GM23338 (cell line): ENCODE results near the gene TLR1. TPM values are rescaled to one million over a fixed set of nuclear protein-coding genes. Genes with fewer than 3 reads are reported as not detected.

ENCODE experiments used
- ATAC-seq: fragments of 200-7000 bp; cut with Tn5 transposase; 3 replicates; pipeline ENCODE4 v1.9.1; 2020
- DNase-seq: peaks from one replicate; pipeline ENCODE4 v3.0.0-alpha.2; 2015; ENCODE audit warnings: low spot score
- H2AFZ ChIP-seq: fragments of 200-600 bp; sonication (generic); 2 replicates; pipeline ENCODE4 v1.8.0; 2016; ENCODE audit warnings: antibody characterized with exemption, mild to moderate bottlenecking, moderate library complexity
- H3F3A ChIP-seq: fragments of 200-600 bp; sonication (generic); replicated peaks from 2 replicates; pipeline ENCODE4 v1.8.0; 2017; ENCODE audit warnings: antibody characterized with exemption, mixed run types, low read depth
- H3K27ac ChIP-seq: fragments of 200-600 bp; sonication (generic); 2 replicates; pipeline ENCODE4 v1.6.1; 2016; ENCODE audit warnings: low read depth
- H3K27me3 ChIP-seq: fragments of 200-600 bp; sonication (generic); 2 replicates; pipeline ENCODE4 v1.8.0; 2016; ENCODE audit warnings: mild to moderate bottlenecking, mixed run types, moderate library complexity; ENCODE audit not compliant: insufficient read depth
- H3K36me3 ChIP-seq: fragments of 200-600 bp; sonication (generic); 2 replicates; pipeline ENCODE4 v1.8.0; 2016; ENCODE audit warnings: mild to moderate bottlenecking; ENCODE audit not compliant: insufficient read depth
- H3K4me1 ChIP-seq: fragments of 200-600 bp; sonication (generic); 2 replicates; pipeline ENCODE4 v1.8.0; 2016; ENCODE audit warnings: mild to moderate bottlenecking, moderate library complexity; ENCODE audit not compliant: insufficient read depth
- H3K4me2 ChIP-seq: fragments of 200-600 bp; sonication (generic); 2 replicates; pipeline ENCODE4 v1.7.1; 2017; ENCODE audit warnings: mixed run types
- H3K4me3 ChIP-seq: fragments of 200-600 bp; sonication (generic); 2 replicates; pipeline ENCODE4 v1.6.1; 2016; ENCODE audit warnings: mixed run types
- H3K79me2 ChIP-seq: fragments of 200-600 bp; sonication (generic); replicated peaks from 2 replicates; pipeline ENCODE4 v1.8.0; 2017; ENCODE audit warnings: mild to moderate bottlenecking; ENCODE audit not compliant: insufficient read depth
- H3K9me2 ChIP-seq: fragments of 200-600 bp; sonication (generic); 2 replicates; pipeline ENCODE4 v1.8.0; 2017; ENCODE audit not compliant: insufficient read depth
- H4K20me1 ChIP-seq: fragments of 200-600 bp; sonication (generic); replicated peaks from 2 replicates; pipeline ENCODE4 v1.8.0; 2017; ENCODE audit warnings: mild to moderate bottlenecking; ENCODE audit not compliant: insufficient read depth
- H3K27ac Mint-ChIP-seq: 2 replicates; pipeline ENCODE4 v1.8.0; 2020; ENCODE audit warnings: inconsistent platforms, mild to moderate bottlenecking, moderate library complexity, mixed read lengths
- H3K27me3 Mint-ChIP-seq: 3 replicates; pipeline ENCODE4 v1.8.0; 2022; ENCODE audit warnings: low read depth, mild to moderate bottlenecking, moderate library complexity, mixed read lengths, inconsistent platforms; ENCODE audit not compliant: insufficient read depth, poor library complexity
- H3K36me3 Mint-ChIP-seq: 3 replicates; pipeline ENCODE4 v1.8.0; 2021; ENCODE audit warnings: low read depth, mild to moderate bottlenecking, inconsistent platforms, moderate library complexity, mixed read lengths
- H3K4me1 Mint-ChIP-seq: 3 replicates; pipeline ENCODE4 v1.8.0; 2020; ENCODE audit warnings: mild to moderate bottlenecking, inconsistent platforms, mixed read lengths
- H3K4me3 Mint-ChIP-seq: 3 replicates; pipeline ENCODE4 v1.8.0; 2021; ENCODE audit warnings: moderate library complexity, mild to moderate bottlenecking, inconsistent platforms, mixed read lengths
- H3K9me3 Mint-ChIP-seq: 3 replicates; pipeline ENCODE4 v1.8.0; 2020; ENCODE audit warnings: moderate library complexity, mild to moderate bottlenecking, inconsistent platforms, mixed read lengths
- CREB1 ChIP-seq: fragments of 250-450 bp; sonication (Bioruptor Pico); IDR thresholded peaks from 2 replicates; pipeline ENCODE4 v1.5.0; 2020; ENCODE audit warnings: low read depth, mild to moderate bottlenecking, moderate library complexity
- EZH2phosphoT487 ChIP-seq: fragments of 200-600 bp; sonication (generic); IDR thresholded peaks from one replicate; pipeline ENCODE4 v1.8.1; 2018; ENCODE audit warnings: antibody characterized with exemption; ENCODE audit not compliant: unreplicated experiment
- JUNB ChIP-seq: IDR thresholded peaks from one replicate; pipeline ENCODE4 v1.6.1; 2016; ENCODE audit warnings: antibody characterized with exemption; ENCODE audit not compliant: unreplicated experiment
- NANOG ChIP-seq: IDR thresholded peaks from 2 replicates; pipeline ENCODE4 v1.6.1; 2016; ENCODE audit warnings: antibody characterized with exemption, borderline replicate concordance
- POLR2AphosphoS5 ChIP-seq: IDR thresholded peaks from 2 replicates; pipeline ENCODE4 v1.6.1; 2016; ENCODE audit warnings: antibody characterized with exemption, low read depth
- STAT1 ChIP-seq: IDR thresholded peaks from one replicate; pipeline ENCODE4 v1.6.1; 2016; ENCODE audit warnings: antibody characterized with exemption; ENCODE audit not compliant: unreplicated experiment
- ZNF114 ChIP-seq: fragments of 250-450 bp; sonication (Bioruptor Pico); IDR thresholded peaks from 2 replicates; pipeline ENCODE4 v1.5.0; 2020; ENCODE audit warnings: mild to moderate bottlenecking, moderate library complexity
- ZNF331 ChIP-seq: fragments of 250-450 bp; sonication (Bioruptor Pico); IDR thresholded peaks from 2 replicates; pipeline ENCODE4 v1.5.0; 2020; ENCODE audit warnings: low read depth, mild to moderate bottlenecking, moderate library complexity
- polyA plus RNA-seq: library from polyadenylated mRNA; unstranded; fragments of >200 nt; fragmentation: Nextera tagmentation; extraction: Ambion mirVana; gene quantifications from 2 replicates; pipeline ENCODE4 v1.2.1, GENCODE V29; 2016
- total RNA-seq: library from RNA; depleted of rRNA; stranded (reverse); fragments of >200 nt; shearing (Covaris generic); gene quantifications from 2 replicates; pipeline ENCODE4 v1.2.3, GENCODE V29; 2014
- TF ChIP-seq, protein P1 (sequence below): fragments of 250-450 bp; sonication (Bioruptor Pico); IDR thresholded peaks from 2 replicates; pipeline ENCODE4 v1.5.0; 2020; ENCODE audit warnings: mild to moderate bottlenecking, moderate library complexity
- TF ChIP-seq, protein P2 (sequence below): IDR thresholded peaks from one replicate; pipeline ENCODE4 v1.6.1; 2018; ENCODE audit warnings: antibody characterized with exemption; ENCODE audit not compliant: unreplicated experiment
- TF ChIP-seq, protein P3 (sequence below): IDR thresholded peaks from 2 replicates; pipeline ENCODE4 v1.6.1; 2016; ENCODE audit warnings: antibody characterized with exemption
- TF ChIP-seq, protein P4 (sequence below), 2 experiments: fragments of 200-600 bp in 1 of 2; sonication (generic) in 1 of 2; conservative IDR thresholded peaks; 2 replicates each; pipeline versions ENCODE4 v1.5.1 to v1.6.1; 2016 to 2017; ENCODE audit warnings: antibody characterized with exemption in 2 of 2, low read depth in 2 of 2, mild to moderate bottlenecking in 2 of 2, moderate library complexity in 1 of 2

TLR1 gene
- total and polyA plus RNA-seq, 2 experiments from 2014 or later: 0.07 TPM; not detected in 1

DNA sequence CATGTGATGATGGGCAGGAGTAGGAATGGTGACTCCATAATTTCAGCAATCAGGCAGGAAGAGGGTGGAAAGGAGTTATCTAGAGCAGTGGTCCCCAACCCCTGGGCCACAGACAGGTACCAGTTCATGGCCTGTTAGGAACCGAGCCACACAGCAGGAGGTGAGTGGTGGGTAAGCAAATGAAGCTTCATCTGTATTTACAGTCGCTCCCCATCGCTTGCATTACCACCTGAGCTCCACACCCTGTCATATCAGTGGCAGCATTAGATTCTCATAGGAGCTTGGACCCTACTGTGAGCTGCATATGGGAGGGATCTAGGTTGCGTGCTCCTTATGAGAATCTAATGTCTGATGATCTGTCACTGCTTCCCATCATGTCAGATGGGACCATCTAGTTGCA is 20.4 kb downstream of the TLR1 start:
- H3K4me2 ChIP-seq: no peak overlapping the region
- H3K79me2 ChIP-seq: no peaks in the 10 kb centered on the region
- DNase-seq (no peak), ATAC-seq (no peak)
- H2AFZ ChIP-seq: no peak overlapping the region
- Mint-ChIP-seq H3K4me1 (peaks cover 4% of the 10 kb centered on the region; the same call in 2 of the 3 replicates), H3K27ac (no peak overlapping the region), H3K4me3 (no peak overlapping the region), H3K9me3 (no peaks in the 10 kb centered on the region), H3K27me3 (peaks cover 5% of the 10 kb centered on the region), H3K36me3 (no peaks in the 10 kb centered on the region)
- TF ChIP-seq, protein P1, sequence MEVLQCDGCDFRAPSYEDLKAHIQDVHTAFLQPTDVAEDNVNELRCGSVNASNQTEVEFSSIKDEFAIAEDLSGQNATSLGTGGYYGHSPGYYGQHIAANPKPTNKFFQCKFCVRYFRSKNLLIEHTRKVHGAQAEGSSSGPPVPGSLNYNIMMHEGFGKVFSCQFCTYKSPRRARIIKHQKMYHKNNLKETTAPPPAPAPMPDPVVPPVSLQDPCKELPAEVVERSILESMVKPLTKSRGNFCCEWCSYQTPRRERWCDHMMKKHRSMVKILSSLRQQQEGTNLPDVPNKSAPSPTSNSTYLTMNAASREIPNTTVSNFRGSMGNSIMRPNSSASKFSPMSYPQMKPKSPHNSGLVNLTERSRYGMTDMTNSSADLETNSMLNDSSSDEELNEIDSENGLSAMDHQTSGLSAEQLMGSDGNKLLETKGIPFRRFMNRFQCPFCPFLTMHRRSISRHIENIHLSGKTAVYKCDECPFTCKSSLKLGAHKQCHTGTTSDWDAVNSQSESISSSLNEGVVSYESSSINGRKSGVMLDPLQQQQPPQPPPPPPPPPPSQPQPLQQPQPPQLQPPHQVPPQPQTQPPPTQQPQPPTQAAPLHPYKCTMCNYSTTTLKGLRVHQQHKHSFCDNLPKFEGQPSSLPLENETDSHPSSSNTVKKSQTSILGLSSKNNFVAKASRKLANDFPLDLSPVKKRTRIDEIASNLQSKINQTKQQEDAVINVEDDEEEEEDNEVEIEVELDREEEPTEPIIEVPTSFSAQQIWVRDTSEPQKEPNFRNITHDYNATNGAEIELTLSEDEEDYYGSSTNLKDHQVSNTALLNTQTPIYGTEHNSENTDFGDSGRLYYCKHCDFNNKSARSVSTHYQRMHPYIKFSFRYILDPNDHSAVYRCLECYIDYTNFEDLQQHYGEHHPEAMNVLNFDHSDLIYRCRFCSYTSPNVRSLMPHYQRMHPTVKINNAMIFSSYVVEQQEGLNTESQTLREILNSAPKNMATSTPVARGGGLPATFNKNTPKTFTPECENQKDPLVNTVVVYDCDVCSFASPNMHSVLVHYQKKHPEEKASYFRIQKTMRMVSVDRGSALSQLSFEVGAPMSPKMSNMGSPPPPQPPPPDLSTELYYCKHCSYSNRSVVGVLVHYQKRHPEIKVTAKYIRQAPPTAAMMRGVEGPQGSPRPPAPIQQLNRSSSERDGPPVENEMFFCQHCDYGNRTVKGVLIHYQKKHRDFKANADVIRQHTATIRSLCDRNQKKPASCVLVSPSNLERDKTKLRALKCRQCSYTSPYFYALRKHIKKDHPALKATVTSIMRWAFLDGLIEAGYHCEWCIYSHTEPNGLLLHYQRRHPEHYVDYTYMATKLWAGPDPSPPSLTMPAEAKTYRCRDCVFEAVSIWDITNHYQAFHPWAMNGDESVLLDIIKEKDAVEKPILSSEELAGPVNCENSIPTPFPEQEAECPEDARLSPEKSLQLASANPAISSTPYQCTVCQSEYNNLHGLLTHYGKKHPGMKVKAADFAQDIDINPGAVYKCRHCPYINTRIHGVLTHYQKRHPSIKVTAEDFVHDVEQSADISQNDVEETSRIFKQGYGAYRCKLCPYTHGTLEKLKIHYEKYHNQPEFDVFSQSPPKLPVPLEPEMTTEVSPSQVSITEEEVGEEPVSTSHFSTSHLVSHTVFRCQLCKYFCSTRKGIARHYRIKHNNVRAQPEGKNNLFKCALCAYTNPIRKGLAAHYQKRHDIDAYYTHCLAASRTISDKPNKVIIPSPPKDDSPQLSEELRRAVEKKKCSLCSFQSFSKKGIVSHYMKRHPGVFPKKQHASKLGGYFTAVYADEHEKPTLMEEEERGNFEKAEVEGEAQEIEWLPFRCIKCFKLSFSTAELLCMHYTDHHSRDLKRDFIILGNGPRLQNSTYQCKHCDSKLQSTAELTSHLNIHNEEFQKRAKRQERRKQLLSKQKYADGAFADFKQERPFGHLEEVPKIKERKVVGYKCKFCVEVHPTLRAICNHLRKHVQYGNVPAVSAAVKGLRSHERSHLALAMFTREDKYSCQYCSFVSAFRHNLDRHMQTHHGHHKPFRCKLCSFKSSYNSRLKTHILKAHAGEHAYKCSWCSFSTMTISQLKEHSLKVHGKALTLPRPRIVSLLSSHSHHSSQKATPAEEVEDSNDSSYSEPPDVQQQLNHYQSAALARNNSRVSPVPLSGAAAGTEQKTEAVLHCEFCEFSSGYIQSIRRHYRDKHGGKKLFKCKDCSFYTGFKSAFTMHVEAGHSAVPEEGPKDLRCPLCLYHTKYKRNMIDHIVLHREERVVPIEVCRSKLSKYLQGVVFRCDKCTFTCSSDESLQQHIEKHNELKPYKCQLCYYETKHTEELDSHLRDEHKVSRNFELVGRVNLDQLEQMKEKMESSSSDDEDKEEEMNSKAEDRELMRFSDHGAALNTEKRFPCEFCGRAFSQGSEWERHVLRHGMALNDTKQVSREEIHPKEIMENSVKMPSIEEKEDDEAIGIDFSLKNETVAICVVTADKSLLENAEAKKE (CRISPR knock-in tag): no peak
- TF ChIP-seq EZH2phosphoT487: no peak
- no peak for TF ChIP-seq ZNF331 (CRISPR knock-in tag)
- TF ChIP-seq, protein P2, sequence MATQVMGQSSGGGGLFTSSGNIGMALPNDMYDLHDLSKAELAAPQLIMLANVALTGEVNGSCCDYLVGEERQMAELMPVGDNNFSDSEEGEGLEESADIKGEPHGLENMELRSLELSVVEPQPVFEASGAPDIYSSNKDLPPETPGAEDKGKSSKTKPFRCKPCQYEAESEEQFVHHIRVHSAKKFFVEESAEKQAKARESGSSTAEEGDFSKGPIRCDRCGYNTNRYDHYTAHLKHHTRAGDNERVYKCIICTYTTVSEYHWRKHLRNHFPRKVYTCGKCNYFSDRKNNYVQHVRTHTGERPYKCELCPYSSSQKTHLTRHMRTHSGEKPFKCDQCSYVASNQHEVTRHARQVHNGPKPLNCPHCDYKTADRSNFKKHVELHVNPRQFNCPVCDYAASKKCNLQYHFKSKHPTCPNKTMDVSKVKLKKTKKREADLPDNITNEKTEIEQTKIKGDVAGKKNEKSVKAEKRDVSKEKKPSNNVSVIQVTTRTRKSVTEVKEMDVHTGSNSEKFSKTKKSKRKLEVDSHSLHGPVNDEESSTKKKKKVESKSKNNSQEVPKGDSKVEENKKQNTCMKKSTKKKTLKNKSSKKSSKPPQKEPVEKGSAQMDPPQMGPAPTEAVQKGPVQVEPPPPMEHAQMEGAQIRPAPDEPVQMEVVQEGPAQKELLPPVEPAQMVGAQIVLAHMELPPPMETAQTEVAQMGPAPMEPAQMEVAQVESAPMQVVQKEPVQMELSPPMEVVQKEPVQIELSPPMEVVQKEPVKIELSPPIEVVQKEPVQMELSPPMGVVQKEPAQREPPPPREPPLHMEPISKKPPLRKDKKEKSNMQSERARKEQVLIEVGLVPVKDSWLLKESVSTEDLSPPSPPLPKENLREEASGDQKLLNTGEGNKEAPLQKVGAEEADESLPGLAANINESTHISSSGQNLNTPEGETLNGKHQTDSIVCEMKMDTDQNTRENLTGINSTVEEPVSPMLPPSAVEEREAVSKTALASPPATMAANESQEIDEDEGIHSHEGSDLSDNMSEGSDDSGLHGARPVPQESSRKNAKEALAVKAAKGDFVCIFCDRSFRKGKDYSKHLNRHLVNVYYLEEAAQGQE: no peak
- no peak for TF ChIP-seq POLR2AphosphoS5
- no peak for TF ChIP-seq STAT1
- no peak for TF ChIP-seq NANOG
- TF ChIP-seq JUNB: no peak
- TF ChIP-seq CREB1 (CRISPR knock-in tag): no peak
- TF ChIP-seq, protein P3, sequence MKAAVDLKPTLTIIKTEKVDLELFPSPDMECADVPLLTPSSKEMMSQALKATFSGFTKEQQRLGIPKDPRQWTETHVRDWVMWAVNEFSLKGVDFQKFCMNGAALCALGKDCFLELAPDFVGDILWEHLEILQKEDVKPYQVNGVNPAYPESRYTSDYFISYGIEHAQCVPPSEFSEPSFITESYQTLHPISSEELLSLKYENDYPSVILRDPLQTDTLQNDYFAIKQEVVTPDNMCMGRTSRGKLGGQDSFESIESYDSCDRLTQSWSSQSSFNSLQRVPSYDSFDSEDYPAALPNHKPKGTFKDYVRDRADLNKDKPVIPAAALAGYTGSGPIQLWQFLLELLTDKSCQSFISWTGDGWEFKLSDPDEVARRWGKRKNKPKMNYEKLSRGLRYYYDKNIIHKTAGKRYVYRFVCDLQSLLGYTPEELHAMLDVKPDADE: no peak
- TF ChIP-seq, protein P4, sequence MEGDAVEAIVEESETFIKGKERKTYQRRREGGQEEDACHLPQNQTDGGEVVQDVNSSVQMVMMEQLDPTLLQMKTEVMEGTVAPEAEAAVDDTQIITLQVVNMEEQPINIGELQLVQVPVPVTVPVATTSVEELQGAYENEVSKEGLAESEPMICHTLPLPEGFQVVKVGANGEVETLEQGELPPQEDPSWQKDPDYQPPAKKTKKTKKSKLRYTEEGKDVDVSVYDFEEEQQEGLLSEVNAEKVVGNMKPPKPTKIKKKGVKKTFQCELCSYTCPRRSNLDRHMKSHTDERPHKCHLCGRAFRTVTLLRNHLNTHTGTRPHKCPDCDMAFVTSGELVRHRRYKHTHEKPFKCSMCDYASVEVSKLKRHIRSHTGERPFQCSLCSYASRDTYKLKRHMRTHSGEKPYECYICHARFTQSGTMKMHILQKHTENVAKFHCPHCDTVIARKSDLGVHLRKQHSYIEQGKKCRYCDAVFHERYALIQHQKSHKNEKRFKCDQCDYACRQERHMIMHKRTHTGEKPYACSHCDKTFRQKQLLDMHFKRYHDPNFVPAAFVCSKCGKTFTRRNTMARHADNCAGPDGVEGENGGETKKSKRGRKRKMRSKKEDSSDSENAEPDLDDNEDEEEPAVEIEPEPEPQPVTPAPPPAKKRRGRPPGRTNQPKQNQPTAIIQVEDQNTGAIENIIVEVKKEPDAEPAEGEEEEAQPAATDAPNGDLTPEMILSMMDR (conservative IDR thresholded peaks at IDR 0.05; ENCODE audit: low read depth in 2 of 2): no peak
- TF ChIP-seq ZNF114 (CRISPR knock-in tag): no peak
- H3K9me2 ChIP-seq: peaks cover 2% of the 10 kb centered on the region; the same call in 1 of the 2 replicates
- H3K4me1 ChIP-seq: no peaks in the 10 kb centered on the region
- H3K36me3 ChIP-seq: no peaks in the 10 kb centered on the region
- no peaks in the 10 kb centered on the region for H3F3A ChIP-seq
- H4K20me1 ChIP-seq: no peaks in the 10 kb centered on the region
- H3K4me3 ChIP-seq: no peak overlapping the region
- H3K27ac ChIP-seq: no peak overlapping the region
- no peaks in the 10 kb centered on the region for H3K27me3 ChIP-seq
